Mesendoderm (in vitro differentiated cells): ENCODE results near the gene FBLN2.

Source experiments
- DNase-seq: peaks from one replicate; pipeline ENCODE4 v3.0.0; 2013
- H2AK5ac ChIP-seq: 2 replicates; pipeline ENCODE4 v1.6.1; 2013; ENCODE audit warnings: low read length, inconsistent platforms
- H2BK120ac ChIP-seq: 2 replicates; pipeline ENCODE4 v1.6.1; 2013; ENCODE audit warnings: low read depth, mild to moderate bottlenecking, low read length, moderate library complexity, mixed read lengths
- H2BK15ac ChIP-seq: replicated peaks from 2 replicates; pipeline ENCODE4 v1.6.1; 2013; ENCODE audit warnings: low read depth, mild to moderate bottlenecking, moderate library complexity
- H2BK5ac ChIP-seq: 2 replicates; pipeline ENCODE4 v1.6.1; 2013; ENCODE audit warnings: low read length, inconsistent platforms
- H3K18ac ChIP-seq: 2 replicates; pipeline ENCODE4 v1.6.1; 2013; ENCODE audit warnings: mild to moderate bottlenecking, low read length, mixed read lengths
- H3K23ac ChIP-seq: one replicate; pipeline ENCODE4 v1.6.1; 2013; ENCODE audit warnings: low read length
- H3K27ac ChIP-seq: 2 replicates; pipeline ENCODE4 v1.5.1; 2013; ENCODE audit warnings: low read depth, mild to moderate bottlenecking, inconsistent platforms, low read length, moderate library complexity
- H3K27me3 ChIP-seq: 2 replicates; pipeline ENCODE4 v1.6.1; 2013; ENCODE audit warnings: low read length, control low read depth, mild to moderate bottlenecking, inconsistent platforms; ENCODE audit not compliant: insufficient read depth, poor library complexity
- H3K36me3 ChIP-seq: 2 replicates; pipeline ENCODE4 v1.6.1; 2013; ENCODE audit warnings: low read length, inconsistent platforms; ENCODE audit not compliant: control insufficient read depth, insufficient read depth
- H3K4ac ChIP-seq: one replicate; pipeline ENCODE4 v1.6.1; 2013; ENCODE audit warnings: low read depth, mild to moderate bottlenecking, low read length, moderate library complexity
- H3K4me1 ChIP-seq: 2 replicates; pipeline ENCODE4 v1.6.1; 2013; ENCODE audit warnings: low read depth, low read length, inconsistent platforms; ENCODE audit not compliant: control insufficient read depth
- H3K4me2 ChIP-seq: 2 replicates; pipeline ENCODE4 v1.6.1; 2013; ENCODE audit warnings: low read length
- H3K4me3 ChIP-seq: 2 replicates; pipeline ENCODE4 v1.5.1; 2013; ENCODE audit warnings: mild to moderate bottlenecking, low read length
- H3K56ac ChIP-seq: one replicate; pipeline ENCODE4 v1.6.1; 2013; ENCODE audit warnings: low read length
- H3K79me1 ChIP-seq: 2 replicates; pipeline ENCODE4 v1.6.1; 2013; ENCODE audit warnings: low read length, inconsistent platforms
- H3K79me2 ChIP-seq: 2 replicates; pipeline ENCODE4 v1.6.1; 2013; ENCODE audit warnings: mild to moderate bottlenecking, low read length; ENCODE audit not compliant: control insufficient read depth, insufficient read depth
- H3K9ac ChIP-seq: 2 replicates; pipeline ENCODE4 v1.6.1; 2013; ENCODE audit warnings: low read length, inconsistent platforms
- H4K5ac ChIP-seq: one replicate; pipeline ENCODE4 v1.6.1; 2013; ENCODE audit warnings: low read length
- H4K8ac ChIP-seq: one replicate; pipeline ENCODE4 v1.6.1; 2013; ENCODE audit warnings: low read depth, mild to moderate bottlenecking, control low read depth, low read length, moderate library complexity
- whole genome bisulfite sequencing: extraction: QIAGEN DNeasy Blood & Tissue Kit; methylation state at CpG from one replicate; pipeline ENCODE4 v1.1.7; 2013; ENCODE audit warnings: low lambda C conversion rate, missing lambda C conversion rate; ENCODE audit not compliant: insufficient coverage; ENCODE audit errors: extremely low coverage; 5-methylcytosine and 5-hydroxymethylcytosine counted together

Gene FBLN2

DNA sequence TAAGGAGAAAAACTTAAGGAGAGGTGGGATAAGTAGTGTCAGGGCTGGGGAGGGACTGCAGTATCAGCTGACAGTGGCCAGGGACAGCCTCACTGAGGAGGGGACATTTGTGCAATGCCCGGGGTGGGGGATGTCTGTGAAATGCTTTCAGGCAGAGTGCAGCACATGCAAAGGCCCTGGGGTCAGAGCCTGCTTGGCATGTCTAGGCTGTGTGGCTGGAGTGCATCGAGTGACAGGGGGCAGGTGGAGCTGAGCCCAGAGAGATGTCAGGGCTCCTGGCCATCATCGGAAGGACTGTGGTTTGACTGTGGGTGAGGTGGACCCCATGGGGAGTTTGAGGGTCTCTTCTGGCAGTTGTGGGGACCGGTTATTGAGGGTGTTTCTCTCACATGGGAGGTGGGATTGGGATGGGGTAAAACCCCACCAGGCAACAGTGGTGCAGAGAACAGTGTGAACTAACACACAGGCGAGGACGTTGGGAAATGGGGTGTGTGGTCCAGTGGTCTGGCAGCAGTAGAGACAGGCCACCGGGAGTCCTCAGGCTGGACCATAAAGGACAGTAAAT is 61.2 kb downstream of the FBLN2 start:
- no peak overlapping the region for H3K4me3 ChIP-seq
- no CpG with 5 or more reads among the region's 7 CpGs for WGBS
- no peak overlapping the region for H3K4ac ChIP-seq
- no peak overlapping the region for H3K56ac ChIP-seq
- no peak for DNase-seq
- no peaks in the 10 kb centered on the region for H3K27me3 ChIP-seq
- no peak overlapping the region for H3K23ac ChIP-seq
- no peaks in the 10 kb centered on the region for H3K4me1 ChIP-seq
- H4K8ac ChIP-seq, result no peak overlapping the region
- H4K5ac ChIP-seq, result no peak overlapping the region
- no peaks in the 10 kb centered on the region for H3K79me2 ChIP-seq
- H3K4me2 ChIP-seq, result no peak overlapping the region
- no peak overlapping the region for H3K18ac ChIP-seq
- H2AK5ac ChIP-seq, result no peak overlapping the region
- H3K9ac ChIP-seq, result no peak overlapping the region
- no peak overlapping the region for H3K27ac ChIP-seq
- H2BK120ac ChIP-seq, result no peak overlapping the region
- no peaks in the 10 kb centered on the region for H3K79me1 ChIP-seq
- no peak overlapping the region for H2BK5ac ChIP-seq
- H3K36me3 ChIP-seq, result no peaks in the 10 kb centered on the region
- no peak overlapping the region for H2BK15ac ChIP-seq

DNA sequence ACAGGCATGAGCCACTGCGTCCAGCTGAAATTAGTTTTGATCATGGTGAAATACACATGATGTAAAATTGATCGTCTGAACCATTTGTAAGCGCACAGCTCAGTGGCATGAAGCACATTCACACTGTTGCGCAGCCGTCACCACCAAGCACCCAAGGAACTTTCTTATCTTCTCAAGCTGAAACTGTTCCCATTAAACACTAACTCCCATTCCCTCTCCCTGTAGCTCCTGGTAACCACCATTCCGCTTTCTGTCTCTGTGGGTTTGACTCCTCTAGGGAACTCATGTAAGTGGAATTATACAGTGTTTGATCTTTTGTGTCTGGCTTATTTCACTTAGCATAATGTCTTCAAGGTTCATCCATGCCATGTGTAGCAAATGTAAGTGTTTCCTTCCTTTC is 62.3 kb downstream of the FBLN2 start:
- no CpG with 5 or more reads among the region's 6 CpGs for WGBS
- Histone ChIP-seq H3K27me3 (no peaks in the 10 kb centered on the region), H2BK120ac (no peak overlapping the region), H3K27ac (no peak overlapping the region), H3K4me3 (no peak overlapping the region), H3K4me1 (no peaks in the 10 kb centered on the region), H3K36me3 (no peaks in the 10 kb centered on the region), H4K8ac (no peak overlapping the region), H3K4ac (no peak overlapping the region), H4K5ac (no peak overlapping the region), H3K56ac (no peak overlapping the region), H3K9ac (no peak overlapping the region), H3K23ac (no peak overlapping the region), H3K79me1 (no peaks in the 10 kb centered on the region), H3K79me2 (no peaks in the 10 kb centered on the region), H2BK5ac (no peak overlapping the region), H2AK5ac (no peak overlapping the region), H3K18ac (no peak overlapping the region), H3K4me2 (no peak overlapping the region), H2BK15ac (no peak overlapping the region)
- no peak for DNase-seq

DNA sequence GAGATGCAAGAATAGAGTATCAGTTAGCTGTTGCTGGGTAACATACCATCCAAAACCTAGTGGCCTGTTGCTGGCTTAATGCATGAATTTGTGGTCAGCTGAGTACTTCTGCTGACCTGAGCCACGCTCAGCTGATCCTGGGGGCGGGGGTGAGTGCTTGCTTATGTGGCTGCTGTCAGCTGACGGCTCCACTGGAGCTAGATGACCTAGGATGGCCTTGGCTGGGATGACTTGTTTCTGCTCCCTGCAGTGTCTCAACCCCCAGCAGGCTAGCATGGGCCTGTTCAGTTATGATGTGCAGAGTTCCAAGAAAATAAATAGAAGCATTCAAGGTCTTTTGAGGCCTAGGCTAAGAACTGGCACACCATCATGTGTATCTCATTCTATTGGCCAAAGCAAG is 63.9 kb downstream of the FBLN2 start:
- H2BK120ac ChIP-seq, result no peak overlapping the region

DNA sequence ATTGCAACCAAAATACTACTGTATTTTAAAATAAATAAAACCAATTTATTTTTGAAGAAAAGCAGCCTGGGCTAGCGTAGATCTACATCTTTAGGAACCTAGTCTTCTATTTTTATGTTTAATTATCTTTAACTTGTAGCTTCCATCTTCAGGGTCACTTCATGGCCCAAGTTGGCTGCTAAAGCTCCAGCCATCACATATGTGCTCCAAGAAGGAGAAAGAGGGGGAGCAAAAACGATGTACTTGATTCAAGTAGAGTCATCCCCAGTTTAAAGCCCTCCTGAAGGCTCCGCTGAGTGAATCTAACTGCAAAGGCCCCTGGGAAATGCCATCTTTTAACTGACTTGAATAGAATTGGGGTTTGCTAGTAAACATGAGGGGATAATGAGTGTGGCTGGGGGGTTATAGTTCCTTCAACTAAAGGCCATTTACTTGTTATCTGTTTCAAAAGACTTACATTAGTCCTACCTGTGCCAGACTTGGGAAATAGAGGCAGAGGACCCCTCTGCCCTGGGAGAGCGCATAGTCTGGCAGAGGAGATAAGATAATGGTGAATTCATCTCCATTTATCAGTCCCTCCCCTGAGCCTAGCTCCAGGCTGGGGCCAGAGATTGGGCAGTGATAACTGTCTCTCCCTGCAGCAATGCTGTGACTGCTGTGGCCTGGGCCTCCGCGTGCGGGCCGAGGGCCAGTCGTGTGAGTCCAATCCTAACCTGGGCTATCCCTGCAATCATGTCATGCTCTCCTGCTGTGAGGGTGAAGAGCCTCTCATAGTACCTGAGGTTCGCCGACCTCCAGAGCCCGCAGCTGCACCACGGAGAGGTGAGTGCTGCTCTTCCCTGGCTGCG is 64.6 kb downstream of the FBLN2 start:
- no peaks in the 10 kb centered on the region for H3K79me2 ChIP-seq
- H3K4me1 ChIP-seq, result no peaks in the 10 kb centered on the region
- no peak overlapping the region for H2AK5ac ChIP-seq
- WGBS, result no CpG with 5 or more reads among the region's 14 CpGs
- no peak overlapping the region for H3K4ac ChIP-seq
- H3K56ac ChIP-seq, result no peak overlapping the region
- no peak overlapping the region for H3K9ac ChIP-seq
- H3K4me2 ChIP-seq, result no peak overlapping the region
- no peaks in the 10 kb centered on the region for H3K27me3 ChIP-seq
- H4K8ac ChIP-seq, result no peak overlapping the region
- peak; percentile 29 for DNase-seq
- no peaks in the 10 kb centered on the region for H3K36me3 ChIP-seq
- H3K79me1 ChIP-seq, result no peaks in the 10 kb centered on the region
- H4K5ac ChIP-seq, result no peak overlapping the region
- H3K23ac ChIP-seq, result no peak overlapping the region
- H3K4me3 ChIP-seq, result no peak overlapping the region
- H2BK120ac ChIP-seq, result no peak overlapping the region
- no peak overlapping the region for H3K18ac ChIP-seq
- peak overlapping the region; percentile 35 for H2BK5ac ChIP-seq
- no peak overlapping the region for H2BK15ac ChIP-seq
- no peak overlapping the region for H3K27ac ChIP-seq

More for the DNA sequence above, 63.9 kb downstream of the FBLN2 start:
- H3K4ac ChIP-seq, result no peak overlapping the region
- no peak overlapping the region for H3K23ac ChIP-seq
- H3K4me1 ChIP-seq, result no peaks in the 10 kb centered on the region
- no peak overlapping the region for H3K27ac ChIP-seq
- no peak overlapping the region for H3K18ac ChIP-seq
- no peak overlapping the region for H3K4me2 ChIP-seq
- WGBS, result no CpG with 5 or more reads among the region's 3 CpGs
- no peaks in the 10 kb centered on the region for H3K36me3 ChIP-seq
- H3K27me3 ChIP-seq, result no peaks in the 10 kb centered on the region
- H4K8ac ChIP-seq, result no peak overlapping the region
- H3K79me2 ChIP-seq, result no peaks in the 10 kb centered on the region
- H3K4me3 ChIP-seq, result no peak overlapping the region
- no peak overlapping the region for H2BK5ac ChIP-seq
- H3K56ac ChIP-seq, result no peak overlapping the region
- no peak for DNase-seq
- H4K5ac ChIP-seq, result no peak overlapping the region
- no peak overlapping the region for H2AK5ac ChIP-seq
- no peak overlapping the region for H2BK15ac ChIP-seq
- H3K79me1 ChIP-seq, result no peaks in the 10 kb centered on the region
- no peak overlapping the region for H3K9ac ChIP-seq

DNA sequence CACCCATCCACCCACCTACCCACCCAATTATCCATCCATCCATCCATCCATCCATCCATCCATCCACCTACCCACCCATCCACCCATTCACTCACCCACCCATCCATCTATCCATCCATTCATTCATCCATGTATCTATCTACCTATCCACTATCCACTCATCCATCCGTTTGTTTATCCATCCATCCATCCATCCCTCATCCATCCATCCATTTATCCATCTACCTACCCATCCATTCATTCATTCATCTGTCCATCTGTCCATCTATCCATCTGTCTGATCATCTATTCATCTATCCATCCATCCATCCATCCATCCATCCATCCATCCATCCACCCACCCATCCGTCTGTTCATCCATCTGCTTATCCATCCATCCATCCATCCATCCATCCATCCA is 65.7 kb downstream of the FBLN2 start:
- H3K79me2 ChIP-seq, result no peaks in the 10 kb centered on the region
- no peak overlapping the region for H2BK120ac ChIP-seq
- no peak overlapping the region for H3K4me3 ChIP-seq
- H3K79me1 ChIP-seq, result no peaks in the 10 kb centered on the region
- no peak overlapping the region for H2BK15ac ChIP-seq
- no peak overlapping the region for H3K9ac ChIP-seq
- no peak overlapping the region for H4K5ac ChIP-seq
- no peak overlapping the region for H3K4ac ChIP-seq
- no peaks in the 10 kb centered on the region for H3K4me1 ChIP-seq
- H3K23ac ChIP-seq, result no peak overlapping the region
- H3K36me3 ChIP-seq, result no peaks in the 10 kb centered on the region
- H3K56ac ChIP-seq, result no peak overlapping the region
- no CpG with 5 or more reads among the region's 2 CpGs for WGBS
- no peak overlapping the region for H2BK5ac ChIP-seq
- DNase-seq, result no peak
- no peak overlapping the region for H3K27ac ChIP-seq
- H3K18ac ChIP-seq, result no peak overlapping the region
- H3K4me2 ChIP-seq, result no peak overlapping the region
- H4K8ac ChIP-seq, result no peak overlapping the region
- H2AK5ac ChIP-seq, result no peak overlapping the region
- H3K27me3 ChIP-seq, result no peaks in the 10 kb centered on the region
